Lower lobe of right lung (tissue), 2 donors: ENCODE measurements around the gene NUMA1. TPM values are rescaled to one million over a fixed set of nuclear protein-coding genes. Genes with fewer than 3 reads are reported as not detected.

Experiments
- ATAC-seq, 2 donors: fragments of 200-7000 bp; cut with Tn5 transposase; one replicate each; pipeline ENCODE4 v1.9.1; 2020 to 2022; ENCODE audit warnings: mild to moderate bottlenecking in 2 of 2, moderate library complexity in 2 of 2
- DNase-seq: peaks from one replicate; pipeline ENCODE4 v3.0.0-alpha.2; 2020
- H3K27ac ChIP-seq: fragments of 200-600 bp; one replicate; pipeline ENCODE4 v1.8.0; 2022
- H3K27me3 ChIP-seq: fragments of 200-600 bp; one replicate; pipeline ENCODE4 v1.8.0; 2022; ENCODE audit warnings: low read depth
- H3K36me3 ChIP-seq: fragments of 200-600 bp; one replicate; pipeline ENCODE4 v1.8.0; 2022; ENCODE audit warnings: mild to moderate bottlenecking
- H3K4me1 ChIP-seq: fragments of 200-600 bp; one replicate; pipeline ENCODE4 v1.8.0; 2022
- H3K4me3 ChIP-seq: fragments of 200-600 bp; one replicate; pipeline ENCODE4 v1.8.0; 2022; ENCODE audit warnings: mild to moderate bottlenecking
- H3K9me3 ChIP-seq: fragments of 200-600 bp; one replicate; pipeline ENCODE4 v1.8.0; 2022
- CTCF ChIP-seq: fragments of 200-600 bp; IDR thresholded peaks from one replicate; pipeline ENCODE4 v1.8.0; 2022; ENCODE audit warnings: antibody characterized with exemption, mild to moderate bottlenecking
- intact Hi-C: fragments of 100-400 bp; cut with DNase I; formaldehyde crosslinking; loops from one replicate; pipeline ENCODE4 v1.11.0; 2022
- total RNA-seq: library from RNA; stranded (reverse); fragmentation: NEBNext Ultra II Directional; extraction: Animal tissue kit (Norgen Biotek cat#: 25700); gene quantifications from one replicate; pipeline ENCODE4 v1.2.1, GENCODE V29; 2021
- donor health status: DM: no; HTN: yes; CAD: no; lungs with severe emphysema.

NUMA1 gene
- total RNA-seq, 1 donor from 2014 or later = 200 TPM

GRCh38 chr11:72116019-72116755 lies 35.8 kb upstream of the NUMA1 start:
- Histone ChIP-seq H3K4me1 (peaks cover 11% of the 10 kb centered on the region), H3K36me3 (no peaks in the 10 kb centered on the region), H3K4me3 (no peak overlapping the region), H3K27ac (no peak overlapping the region), H3K9me3 (no peaks in the 10 kb centered on the region), H3K27me3 (no peaks in the 10 kb centered on the region)
- no peak for ATAC-seq
- no peak for TF ChIP-seq CTCF
- intact Hi-C loops = no loop called here
- no peak for DNase-seq

DNA sequence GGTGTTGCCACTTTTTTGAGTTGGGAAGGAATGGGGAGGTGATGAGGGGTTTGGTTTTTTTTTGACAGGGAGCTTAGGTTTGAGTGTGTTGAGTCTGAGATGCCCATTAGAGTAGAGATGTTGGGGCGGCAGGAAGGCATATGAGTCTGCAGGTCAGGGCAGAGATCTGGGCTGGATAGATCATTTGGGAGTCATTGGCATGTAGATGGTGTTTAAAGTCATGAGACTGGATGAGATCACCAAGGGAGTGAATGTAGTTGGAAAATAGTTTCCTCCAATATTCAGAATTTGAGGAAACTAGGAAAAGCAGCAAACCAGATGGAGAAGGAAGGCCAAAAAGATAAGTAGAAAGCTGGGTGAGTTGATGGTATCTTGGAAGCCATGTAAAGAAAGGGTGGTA lies 34.2 kb upstream of the NUMA1 start:
- no peak for DNase-seq
- Histone ChIP-seq H3K4me3 (no peak overlapping the region), H3K9me3 (no peaks in the 10 kb centered on the region), H3K27ac (no peak overlapping the region), H3K4me1 (peaks cover 15% of the 10 kb centered on the region), H3K36me3 (peaks cover 10% of the 10 kb centered on the region), H3K27me3 (no peaks in the 10 kb centered on the region)
- intact Hi-C loops = no loop called here
- no peak for TF ChIP-seq CTCF
- ATAC-seq = no peak

DNA sequence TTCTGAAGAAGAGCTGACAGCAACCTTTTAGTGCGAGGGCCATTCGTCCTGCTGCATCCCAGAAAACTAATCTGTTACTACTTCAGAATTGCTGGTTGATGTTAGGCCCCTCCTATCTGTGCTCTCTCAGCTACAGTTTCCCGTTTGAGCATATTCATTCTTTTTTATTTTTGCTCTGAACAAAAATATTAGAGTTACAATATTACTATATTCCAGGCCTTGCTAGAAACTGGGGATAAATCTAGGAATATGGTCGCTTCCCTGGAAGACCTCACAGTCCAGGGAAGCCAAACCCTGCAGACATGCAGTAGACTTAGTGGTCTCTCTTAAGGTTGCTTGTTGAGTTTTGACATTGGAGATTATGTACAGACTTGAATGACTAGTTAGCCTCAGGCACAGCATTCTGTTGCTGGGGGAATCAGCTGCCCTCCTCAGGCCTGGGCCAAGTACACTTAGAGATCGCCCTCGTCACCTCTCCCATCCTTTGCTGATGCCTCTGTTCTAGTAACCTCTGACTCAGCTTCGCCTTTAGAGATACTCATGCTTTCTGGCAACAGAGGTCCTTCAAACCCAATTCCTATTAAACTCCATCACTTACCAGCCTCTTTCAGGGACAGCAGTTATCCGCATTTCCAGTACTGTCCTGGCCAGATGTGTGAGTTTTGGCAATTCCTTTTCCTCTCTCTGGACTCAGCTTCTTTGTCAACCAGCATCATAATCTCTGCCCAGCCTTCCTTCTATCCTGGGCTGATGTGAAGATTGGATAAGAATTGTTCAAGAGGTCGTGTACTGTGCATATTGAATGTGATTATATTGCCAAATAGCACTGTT lies 32.9 kb upstream of the NUMA1 start:
- intact Hi-C loops = no loop called here
- H3K27ac ChIP-seq = peak overlapping the region; percentile 97
- no peak for TF ChIP-seq CTCF
- H3K4me3 ChIP-seq = peak overlapping the region; percentile 65
- H3K9me3 ChIP-seq = no peaks in the 10 kb centered on the region
- no peak for ATAC-seq
- DNase-seq = no peak
- peaks cover 15% of the 10 kb centered on the region for H3K4me1 ChIP-seq
- no peaks in the 10 kb centered on the region for H3K27me3 ChIP-seq
- peaks cover 20% of the 10 kb centered on the region for H3K36me3 ChIP-seq

DNA sequence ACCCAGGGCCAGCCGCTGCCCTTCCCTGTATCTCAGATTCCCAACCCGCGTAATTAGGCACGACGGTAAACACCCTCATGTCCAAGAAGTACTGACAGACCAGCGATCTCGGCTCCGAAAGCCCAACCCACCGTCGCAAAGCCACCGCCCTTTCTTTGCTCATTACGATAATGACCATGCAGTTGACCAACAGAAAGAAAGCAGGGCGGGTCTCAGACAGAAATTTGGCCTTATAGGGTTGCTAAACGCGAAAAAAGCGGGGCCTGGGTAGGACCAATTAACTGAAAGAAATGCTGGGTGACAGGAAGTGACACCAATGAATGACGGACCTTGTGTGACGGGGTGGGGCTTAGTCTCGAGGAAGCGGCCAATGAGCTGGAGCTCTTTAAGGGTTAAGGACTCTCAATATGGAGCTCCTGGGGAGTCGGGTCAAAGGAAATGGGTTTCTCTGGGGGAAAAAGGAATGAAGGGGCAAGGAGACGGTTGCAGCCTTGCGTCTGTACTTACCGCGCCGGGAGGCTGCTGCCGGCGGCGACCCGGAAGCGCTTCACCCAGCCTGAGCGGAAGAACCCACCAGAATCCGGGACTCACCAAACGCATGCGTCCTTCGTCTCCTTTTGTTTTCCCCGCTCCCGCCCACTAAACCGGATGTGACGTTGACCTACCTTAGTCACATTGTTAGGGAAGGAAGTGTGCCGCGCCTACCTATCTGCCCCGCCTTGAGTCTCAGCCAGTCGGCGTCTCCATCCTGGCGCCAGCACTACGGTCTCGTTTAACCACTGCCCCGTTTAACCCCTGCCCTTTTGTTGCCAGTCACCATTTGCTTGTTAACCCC lies 32.0 kb upstream of the NUMA1 start, which contains the start of gene ANAPC15:
ANAPC15 (minus strand) TSS at position 553 of the 835 bp plus-strand sequence. CDS start 1,419 bp downstream, outside the sequence.
- peak within 1 kb of the TSS; percentile 97 for H3K27ac ChIP-seq
- intact Hi-C loops = no loop called here
- peak within 1 kb of the TSS; percentile 65 for H3K4me3 ChIP-seq
- peak; percentile 96 to 97 for ATAC-seq
- no peaks in the 10 kb centered on the region for H3K9me3 ChIP-seq
- peaks cover 15% of the 10 kb centered on the region for H3K4me1 ChIP-seq
- no peak for TF ChIP-seq CTCF
- DNase-seq = peak; percentile 99
- no peaks in the 10 kb centered on the region for H3K27me3 ChIP-seq
- peaks cover 24% of the 10 kb centered on the region for H3K36me3 ChIP-seq
